WTC11 (cell line): ENCODE results near the gene FAM110A. TPM values are rescaled to one million over a fixed set of nuclear protein-coding genes. Genes with fewer than 3 reads are reported as not detected.

ENCODE experiments used
- ATAC-seq: fragments of 200-7000 bp; cut with Tn5 transposase; 2 replicates; pipeline ENCODE4 v1.10.0; 2021; ENCODE audit warnings: mild to moderate bottlenecking, moderate library complexity
- CTCF ChIA-PET: fragments of 300-600 bp; sonication (Branson Sonifier 250); formaldehyde crosslinking; loops from one replicate; lab custom pipeline; 2021; ENCODE audit warnings: antibody characterized with exemption; lab: Charles Lee
- POLR2A ChIA-PET: fragments of 350-600 bp; sonication (Branson Sonifier 250); formaldehyde crosslinking; loops from one replicate; lab custom pipeline; 2021; ENCODE audit warnings: antibody characterized with exemption; lab: Charles Lee
- DNase-seq: peaks from one replicate; pipeline ENCODE4 v3.0.0; 2021; ENCODE audit warnings: low spot score
- H3K27ac Mint-ChIP-seq: 2 replicates; pipeline ENCODE4 v1.8.0; 2021; ENCODE audit warnings: mixed read lengths
- H3K27me3 Mint-ChIP-seq: 2 replicates; pipeline ENCODE4 v1.8.0; 2021; ENCODE audit warnings: low read depth, mild to moderate bottlenecking, moderate library complexity, mixed read lengths
- H3K36me3 Mint-ChIP-seq: 2 replicates; pipeline ENCODE4 v1.8.0; 2021; ENCODE audit warnings: mixed read lengths
- H3K4me1 Mint-ChIP-seq: 2 replicates; pipeline ENCODE4 v1.8.0; 2022; ENCODE audit warnings: mixed read lengths
- H3K4me3 Mint-ChIP-seq: 2 replicates; pipeline ENCODE4 v1.8.0; 2021; ENCODE audit warnings: mild to moderate bottlenecking, moderate library complexity, mixed read lengths
- H3K9me3 Mint-ChIP-seq: 2 replicates; pipeline ENCODE4 v1.8.0; 2021; ENCODE audit warnings: mixed read lengths
- ATF1 ChIP-seq: sonication (generic); formaldehyde crosslinking; IDR thresholded peaks from 2 replicates; pipeline ENCODE4 v1.8.1; 2023; ENCODE audit warnings: mild to moderate bottlenecking, moderate library complexity, missing genetic modification reagents
- CREM ChIP-seq: sonication (generic); formaldehyde crosslinking; IDR thresholded peaks from 2 replicates; pipeline ENCODE4 v1.8.1; 2022; ENCODE audit warnings: mild to moderate bottlenecking, missing genetic modification reagents, moderate library complexity
- ELF4 ChIP-seq: sonication (generic); formaldehyde crosslinking; IDR thresholded peaks from 2 replicates; pipeline ENCODE4 v1.8.1; 2022; ENCODE audit warnings: low read depth, mild to moderate bottlenecking, moderate library complexity, missing genetic modification reagents
- FOXJ3 ChIP-seq: sonication (generic); formaldehyde crosslinking; IDR thresholded peaks from 2 replicates; pipeline ENCODE4 v1.9.0; 2021; ENCODE audit warnings: missing genetic modification reagents, mild to moderate bottlenecking, borderline replicate concordance
- FOXP1 ChIP-seq: sonication (generic); formaldehyde crosslinking; IDR thresholded peaks from 2 replicates; pipeline ENCODE4 v1.8.0; 2022; ENCODE audit warnings: missing genetic modification reagents, mild to moderate bottlenecking, moderate library complexity, borderline replicate concordance
- NFATC4 ChIP-seq: fragments of 250-450 bp; sonication (Bioruptor Pico); IDR thresholded peaks from 2 replicates; pipeline ENCODE4 v1.9.0; 2021; ENCODE audit warnings: mild to moderate bottlenecking
- NR1H2 ChIP-seq: sonication (generic); formaldehyde crosslinking; IDR thresholded peaks from 2 replicates; pipeline ENCODE4 v1.9.0; 2021; ENCODE audit warnings: mild to moderate bottlenecking, moderate library complexity, missing genetic modification reagents
- OVOL2 ChIP-seq: fragments of 250-450 bp; sonication (Bioruptor Pico); IDR thresholded peaks from 2 replicates; pipeline ENCODE4 v1.9.0; 2021; ENCODE audit warnings: mild to moderate bottlenecking, borderline replicate concordance
- RELA ChIP-seq: sonication (generic); formaldehyde crosslinking; IDR thresholded peaks from 2 replicates; pipeline ENCODE4 v1.8.1; 2022; ENCODE audit warnings: missing genetic modification reagents, mild to moderate bottlenecking, borderline replicate concordance
- SMAD4 ChIP-seq: sonication (generic); formaldehyde crosslinking; IDR thresholded peaks from 2 replicates; pipeline ENCODE4 v1.8.0; 2022; ENCODE audit warnings: mild to moderate bottlenecking, missing genetic modification reagents
- SP1 ChIP-seq: sonication (generic); formaldehyde crosslinking; conservative IDR thresholded peaks from 2 replicates; pipeline ENCODE4 v1.8.1; 2022; ENCODE audit warnings: missing genetic modification reagents
- ZNF263 ChIP-seq: sonication (generic); formaldehyde crosslinking; IDR thresholded peaks from 2 replicates; pipeline ENCODE4 v1.8.1; 2022; ENCODE audit warnings: low read depth, mild to moderate bottlenecking, moderate library complexity, missing genetic modification reagents
- ZNF416 ChIP-seq: fragments of 250-450 bp; sonication (Bioruptor Pico); IDR thresholded peaks from 2 replicates; pipeline ENCODE4 v1.9.0; 2021; ENCODE audit warnings: mild to moderate bottlenecking, inconsistent platforms
- ZNF671 ChIP-seq: fragments of 250-450 bp; sonication (Bioruptor Pico); IDR thresholded peaks from 2 replicates; pipeline ENCODE4 v1.8.0; 2021; ENCODE audit warnings: mild to moderate bottlenecking
- total RNA-seq: library from RNA; stranded (reverse); gene quantifications from 3 replicates; pipeline ENCODE4 v1.2.3, GENCODE V29; 2021
- TF ChIP-seq, protein P1 (sequence below): fragments of 250-450 bp; sonication (Bioruptor Pico); IDR thresholded peaks from 2 replicates; pipeline ENCODE4 v1.8.0; 2021; ENCODE audit warnings: mild to moderate bottlenecking
- TF ChIP-seq, protein P2 (sequence below): sonication (generic); formaldehyde crosslinking; IDR thresholded peaks from 2 replicates; pipeline ENCODE4 v1.8.0; 2022; ENCODE audit warnings: mild to moderate bottlenecking, missing genetic modification reagents
- TF ChIP-seq, protein P3 (sequence below): sonication (generic); formaldehyde crosslinking; IDR thresholded peaks from 2 replicates; pipeline ENCODE4 v1.8.0; 2022; ENCODE audit warnings: missing genetic modification reagents
- TF ChIP-seq, protein P4 (sequence below): fragments of 250-450 bp; sonication (Bioruptor Pico); conservative IDR thresholded peaks from 2 replicates; pipeline ENCODE4 v1.9.0; 2021; ENCODE audit warnings: mild to moderate bottlenecking
- TF ChIP-seq, protein P5 (sequence below): sonication (generic); formaldehyde crosslinking; IDR thresholded peaks from 2 replicates; pipeline ENCODE4 v1.8.0; 2022; ENCODE audit warnings: mild to moderate bottlenecking, missing genetic modification reagents
- TF ChIP-seq, protein P6 (sequence below): sonication (generic); formaldehyde crosslinking; IDR thresholded peaks from 2 replicates; pipeline ENCODE4 v1.8.0; 2023; ENCODE audit warnings: missing genetic modification reagents, mild to moderate bottlenecking, borderline replicate concordance

FAM110A gene
- total RNA-seq, 1 experiment from 2014 or later, result 18.8 TPM

DNA sequence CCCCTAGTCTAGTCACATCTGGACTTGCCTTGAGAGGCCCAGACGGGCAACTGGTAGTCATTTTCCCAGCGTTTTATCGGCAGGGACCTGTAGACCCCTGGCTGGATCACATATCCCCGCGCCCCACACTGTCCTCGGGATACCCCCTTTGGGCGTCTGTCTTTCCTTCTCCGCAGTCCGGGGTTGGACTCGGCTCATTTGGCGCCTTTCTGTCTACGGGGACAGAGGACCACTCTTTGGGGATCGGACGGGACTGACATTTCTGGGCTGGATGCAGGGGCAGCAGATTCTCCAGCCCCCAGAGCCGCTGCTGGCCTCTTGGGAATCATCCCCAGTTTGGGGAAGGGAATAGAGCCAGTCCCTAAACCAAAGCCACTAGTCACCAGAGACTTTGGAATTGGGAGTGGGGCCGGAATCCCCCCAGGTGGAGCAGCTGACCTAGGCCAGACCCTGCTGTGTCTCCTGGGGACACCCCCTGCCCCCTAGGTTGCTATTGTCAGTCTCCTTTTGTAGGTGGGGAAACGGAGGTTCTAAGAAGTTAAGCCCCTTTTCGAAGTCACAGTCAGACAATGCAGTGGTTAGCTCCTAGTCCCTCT lies 734 bp downstream of the FAM110A start:
- Mint-ChIP-seq H3K27me3 (peaks cover 20% of the 10 kb centered on the region), H3K36me3 (peaks cover 4% of the 10 kb centered on the region), H3K9me3 (peaks cover 12% of the 10 kb centered on the region), H3K4me3 (peak overlapping the region; percentile 76), H3K27ac (no peak overlapping the region), H3K4me1 (peaks cover 12% of the 10 kb centered on the region)
- ATAC-seq, result no peak; the same call in 1 of the 2 replicates
- TF ChIP-seq, protein P1, sequence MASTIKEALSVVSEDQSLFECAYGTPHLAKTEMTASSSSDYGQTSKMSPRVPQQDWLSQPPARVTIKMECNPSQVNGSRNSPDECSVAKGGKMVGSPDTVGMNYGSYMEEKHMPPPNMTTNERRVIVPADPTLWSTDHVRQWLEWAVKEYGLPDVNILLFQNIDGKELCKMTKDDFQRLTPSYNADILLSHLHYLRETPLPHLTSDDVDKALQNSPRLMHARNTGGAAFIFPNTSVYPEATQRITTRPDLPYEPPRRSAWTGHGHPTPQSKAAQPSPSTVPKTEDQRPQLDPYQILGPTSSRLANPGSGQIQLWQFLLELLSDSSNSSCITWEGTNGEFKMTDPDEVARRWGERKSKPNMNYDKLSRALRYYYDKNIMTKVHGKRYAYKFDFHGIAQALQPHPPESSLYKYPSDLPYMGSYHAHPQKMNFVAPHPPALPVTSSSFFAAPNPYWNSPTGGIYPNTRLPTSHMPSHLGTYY (CRISPR knock-in tag), result no peak
- TF ChIP-seq ATF1 (CRISPR knock-in tag) (no peak), SMAD4 (CRISPR knock-in tag) (no peak), FOXP1 (CRISPR knock-in tag) (no peak; the same call in 1 of the 2 replicates), CREM (CRISPR knock-in tag) (no peak), ELF4 (CRISPR knock-in tag) (no peak), FOXJ3 (no peak)
- TF ChIP-seq, protein P2, sequence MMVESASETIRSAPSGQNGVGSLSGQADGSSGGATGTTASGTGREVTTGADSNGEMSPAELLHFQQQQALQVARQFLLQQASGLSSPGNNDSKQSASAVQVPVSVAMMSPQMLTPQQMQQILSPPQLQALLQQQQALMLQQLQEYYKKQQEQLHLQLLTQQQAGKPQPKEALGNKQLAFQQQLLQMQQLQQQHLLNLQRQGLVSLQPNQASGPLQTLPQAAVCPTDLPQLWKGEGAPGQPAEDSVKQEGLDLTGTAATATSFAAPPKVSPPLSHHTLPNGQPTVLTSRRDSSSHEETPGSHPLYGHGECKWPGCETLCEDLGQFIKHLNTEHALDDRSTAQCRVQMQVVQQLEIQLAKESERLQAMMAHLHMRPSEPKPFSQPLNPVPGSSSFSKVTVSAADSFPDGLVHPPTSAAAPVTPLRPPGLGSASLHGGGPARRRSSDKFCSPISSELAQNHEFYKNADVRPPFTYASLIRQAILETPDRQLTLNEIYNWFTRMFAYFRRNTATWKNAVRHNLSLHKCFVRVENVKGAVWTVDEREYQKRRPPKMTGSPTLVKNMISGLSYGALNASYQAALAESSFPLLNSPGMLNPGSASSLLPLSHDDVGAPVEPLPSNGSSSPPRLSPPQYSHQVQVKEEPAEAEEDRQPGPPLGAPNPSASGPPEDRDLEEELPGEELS (CRISPR knock-in tag), result no peak
- TF ChIP-seq, protein P3, sequence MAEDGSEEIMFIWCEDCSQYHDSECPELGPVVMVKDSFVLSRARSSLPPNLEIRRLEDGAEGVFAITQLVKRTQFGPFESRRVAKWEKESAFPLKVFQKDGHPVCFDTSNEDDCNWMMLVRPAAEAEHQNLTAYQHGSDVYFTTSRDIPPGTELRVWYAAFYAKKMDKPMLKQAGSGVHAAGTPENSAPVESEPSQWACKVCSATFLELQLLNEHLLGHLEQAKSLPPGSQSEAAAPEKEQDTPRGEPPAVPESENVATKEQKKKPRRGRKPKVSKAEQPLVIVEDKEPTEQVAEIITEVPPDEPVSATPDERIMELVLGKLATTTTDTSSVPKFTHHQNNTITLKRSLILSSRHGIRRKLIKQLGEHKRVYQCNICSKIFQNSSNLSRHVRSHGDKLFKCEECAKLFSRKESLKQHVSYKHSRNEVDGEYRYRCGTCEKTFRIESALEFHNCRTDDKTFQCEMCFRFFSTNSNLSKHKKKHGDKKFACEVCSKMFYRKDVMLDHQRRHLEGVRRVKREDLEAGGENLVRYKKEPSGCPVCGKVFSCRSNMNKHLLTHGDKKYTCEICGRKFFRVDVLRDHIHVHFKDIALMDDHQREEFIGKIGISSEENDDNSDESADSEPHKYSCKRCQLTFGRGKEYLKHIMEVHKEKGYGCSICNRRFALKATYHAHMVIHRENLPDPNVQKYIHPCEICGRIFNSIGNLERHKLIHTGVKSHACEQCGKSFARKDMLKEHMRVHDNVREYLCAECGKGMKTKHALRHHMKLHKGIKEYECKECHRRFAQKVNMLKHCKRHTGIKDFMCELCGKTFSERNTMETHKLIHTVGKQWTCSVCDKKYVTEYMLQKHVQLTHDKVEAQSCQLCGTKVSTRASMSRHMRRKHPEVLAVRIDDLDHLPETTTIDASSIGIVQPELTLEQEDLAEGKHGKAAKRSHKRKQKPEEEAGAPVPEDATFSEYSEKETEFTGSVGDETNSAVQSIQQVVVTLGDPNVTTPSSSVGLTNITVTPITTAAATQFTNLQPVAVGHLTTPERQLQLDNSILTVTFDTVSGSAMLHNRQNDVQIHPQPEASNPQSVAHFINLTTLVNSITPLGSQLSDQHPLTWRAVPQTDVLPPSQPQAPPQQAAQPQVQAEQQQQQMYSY, result no peak
- TF ChIP-seq, protein P4, sequence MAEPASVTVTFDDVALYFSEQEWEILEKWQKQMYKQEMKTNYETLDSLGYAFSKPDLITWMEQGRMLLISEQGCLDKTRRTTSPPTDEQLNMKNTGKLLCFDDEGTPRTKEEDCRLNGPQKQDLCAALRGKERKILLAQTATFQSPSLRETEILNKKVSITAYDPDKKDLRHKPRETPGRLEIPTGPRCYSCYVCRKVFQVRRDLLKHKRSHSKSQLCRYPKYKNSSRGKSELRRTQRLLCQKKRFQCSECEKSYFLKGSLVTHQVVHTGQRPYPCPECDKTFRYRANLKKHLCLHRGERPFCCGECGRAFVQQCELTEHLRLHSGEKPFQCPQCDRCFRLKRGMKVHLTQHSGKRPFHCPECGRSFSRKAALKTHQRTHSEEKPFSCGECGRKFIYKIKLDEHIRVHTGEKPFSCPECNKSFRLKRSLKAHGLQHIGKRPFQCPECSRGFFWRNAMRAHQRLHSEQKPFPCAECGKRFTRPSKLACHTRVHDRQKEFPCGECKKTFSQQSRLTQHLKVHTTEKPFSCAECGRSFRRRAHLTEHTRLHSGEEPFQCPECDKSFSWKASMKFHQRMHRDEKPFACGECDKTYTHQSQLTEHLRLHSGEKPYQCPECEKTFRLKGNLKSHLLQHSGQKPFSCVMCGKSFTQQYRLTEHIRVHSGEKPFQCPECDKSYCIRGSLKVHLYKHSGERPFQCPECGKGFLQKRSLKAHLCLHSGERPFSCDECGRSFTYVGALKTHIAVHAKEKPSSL (CRISPR knock-in tag), result no peak
- CTCF ChIA-PET, result interaction anchor here (0.6 to 4.5 kb wide), 12 partner anchors 7 to 274 kb away, joined by 3 to 30 read pairs (median 10); no protein-coding TSS in a partner anchor
- POLR2A ChIA-PET, result no interaction called here
- no peak for DNase-seq

DNA sequence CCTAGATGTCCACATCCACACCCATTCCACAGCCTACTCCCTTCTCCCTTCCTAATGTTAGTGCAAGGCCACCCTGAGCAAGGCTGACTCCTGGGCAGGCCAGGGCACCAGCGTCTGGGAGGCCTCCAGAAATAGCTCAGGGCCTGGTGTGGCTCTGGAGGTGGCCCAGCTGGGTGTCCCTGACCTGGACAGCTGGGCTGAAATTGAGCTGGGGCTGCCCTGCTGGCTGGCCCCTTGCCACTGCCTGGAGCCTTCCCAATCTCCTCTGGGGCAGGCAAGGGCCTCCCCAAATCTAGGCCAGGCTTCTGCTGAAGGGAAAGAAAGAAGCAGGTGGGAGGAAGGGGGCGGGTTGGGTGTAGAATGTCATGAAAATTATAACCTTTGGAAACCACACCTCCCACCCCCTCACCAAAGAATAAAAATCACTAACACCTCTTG lies 2.1 kb downstream of the FAM110A start:
- peaks cover 18% of the 10 kb centered on the region for H3K4me1 Mint-ChIP-seq
- peaks cover 12% of the 10 kb centered on the region for H3K9me3 Mint-ChIP-seq
- H3K4me3 Mint-ChIP-seq, result no peak overlapping the region; the same call in 1 of the 2 replicates
- no peak overlapping the region for H3K27ac Mint-ChIP-seq
- H3K27me3 Mint-ChIP-seq, result peaks cover 20% of the 10 kb centered on the region
- CTCF ChIA-PET, result interaction anchor here (1.0 kb wide), 1 partner anchor 76 kb away, joined by 3 read pairs; no protein-coding TSS in a partner anchor
- ATAC-seq (no peak), DNase-seq (no peak)
- peaks cover 4% of the 10 kb centered on the region for H3K36me3 Mint-ChIP-seq
- POLR2A ChIA-PET, result no interaction called here
- no peak for TF ChIP-seq ZNF416
- TF ChIP-seq FOXJ3, result no peak
- TF ChIP-seq ZNF671 (CRISPR knock-in tag), result no peak
- TF ChIP-seq, protein P5, sequence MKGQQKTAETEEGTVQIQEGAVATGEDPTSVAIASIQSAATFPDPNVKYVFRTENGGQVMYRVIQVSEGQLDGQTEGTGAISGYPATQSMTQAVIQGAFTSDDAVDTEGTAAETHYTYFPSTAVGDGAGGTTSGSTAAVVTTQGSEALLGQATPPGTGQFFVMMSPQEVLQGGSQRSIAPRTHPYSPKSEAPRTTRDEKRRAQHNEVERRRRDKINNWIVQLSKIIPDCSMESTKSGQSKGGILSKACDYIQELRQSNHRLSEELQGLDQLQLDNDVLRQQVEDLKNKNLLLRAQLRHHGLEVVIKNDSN (CRISPR knock-in tag), result no peak
- TF ChIP-seq ZNF263, result no peak
- no peak for TF ChIP-seq OVOL2 (CRISPR knock-in tag)
- no peak for TF ChIP-seq NFATC4
- TF ChIP-seq NR1H2 (CRISPR knock-in tag), result no peak
- TF ChIP-seq RELA (CRISPR knock-in tag), result no peak
- TF ChIP-seq, protein P6, sequence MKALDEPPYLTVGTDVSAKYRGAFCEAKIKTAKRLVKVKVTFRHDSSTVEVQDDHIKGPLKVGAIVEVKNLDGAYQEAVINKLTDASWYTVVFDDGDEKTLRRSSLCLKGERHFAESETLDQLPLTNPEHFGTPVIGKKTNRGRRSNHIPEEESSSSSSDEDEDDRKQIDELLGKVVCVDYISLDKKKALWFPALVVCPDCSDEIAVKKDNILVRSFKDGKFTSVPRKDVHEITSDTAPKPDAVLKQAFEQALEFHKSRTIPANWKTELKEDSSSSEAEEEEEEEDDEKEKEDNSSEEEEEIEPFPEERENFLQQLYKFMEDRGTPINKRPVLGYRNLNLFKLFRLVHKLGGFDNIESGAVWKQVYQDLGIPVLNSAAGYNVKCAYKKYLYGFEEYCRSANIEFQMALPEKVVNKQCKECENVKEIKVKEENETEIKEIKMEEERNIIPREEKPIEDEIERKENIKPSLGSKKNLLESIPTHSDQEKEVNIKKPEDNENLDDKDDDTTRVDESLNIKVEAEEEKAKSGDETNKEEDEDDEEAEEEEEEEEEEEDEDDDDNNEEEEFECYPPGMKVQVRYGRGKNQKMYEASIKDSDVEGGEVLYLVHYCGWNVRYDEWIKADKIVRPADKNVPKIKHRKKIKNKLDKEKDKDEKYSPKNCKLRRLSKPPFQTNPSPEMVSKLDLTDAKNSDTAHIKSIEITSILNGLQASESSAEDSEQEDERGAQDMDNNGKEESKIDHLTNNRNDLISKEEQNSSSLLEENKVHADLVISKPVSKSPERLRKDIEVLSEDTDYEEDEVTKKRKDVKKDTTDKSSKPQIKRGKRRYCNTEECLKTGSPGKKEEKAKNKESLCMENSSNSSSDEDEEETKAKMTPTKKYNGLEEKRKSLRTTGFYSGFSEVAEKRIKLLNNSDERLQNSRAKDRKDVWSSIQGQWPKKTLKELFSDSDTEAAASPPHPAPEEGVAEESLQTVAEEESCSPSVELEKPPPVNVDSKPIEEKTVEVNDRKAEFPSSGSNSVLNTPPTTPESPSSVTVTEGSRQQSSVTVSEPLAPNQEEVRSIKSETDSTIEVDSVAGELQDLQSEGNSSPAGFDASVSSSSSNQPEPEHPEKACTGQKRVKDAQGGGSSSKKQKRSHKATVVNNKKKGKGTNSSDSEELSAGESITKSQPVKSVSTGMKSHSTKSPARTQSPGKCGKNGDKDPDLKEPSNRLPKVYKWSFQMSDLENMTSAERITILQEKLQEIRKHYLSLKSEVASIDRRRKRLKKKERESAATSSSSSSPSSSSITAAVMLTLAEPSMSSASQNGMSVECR (CRISPR knock-in tag), result no peak
- TF ChIP-seq SP1, result no peak
